HG03135 (cell line): ENCODE measurements around the gene KLK7.

Experiments
- ATAC-seq: cut with Tn5 transposase; IDR thresholded peaks from one replicate; pipeline ENCODE4 v1.9.1; 2021; ENCODE audit warnings: mild to moderate bottlenecking, moderate library complexity; ENCODE audit not compliant: unreplicated experiment

Gene KLK7

GRCh38 chr19:50939596-50939995, 44.1 kb downstream of the KLK7 start:
- ATAC-seq = no peak

- no peak for ATAC-seq
These were observed 50.1 kb downstream of the KLK7 start for GRCh38 chr19:50933640-50934039.

GRCh38 chr19:50932690-50933083, 51.0 kb downstream of the KLK7 start:
- no peak for ATAC-seq

- no peak for ATAC-seq
These were observed 51.6 kb downstream of the KLK7 start for GRCh38 chr19:50932018-50932689.

GRCh38 chr19:50931023-50931422, 52.7 kb downstream of the KLK7 start:
- no peak for ATAC-seq

- ATAC-seq = no peak
These were observed 54.9 kb downstream of the KLK7 start for GRCh38 chr19:50928831-50929230.
